Right atrium auricular region (tissue), 2 donors: ENCODE data around the gene FKBP2. TPM values are rescaled to one million over a fixed set of nuclear protein-coding genes. Genes with fewer than 3 reads are reported as not detected.
A peak's percentile ranks its signal among the peaks of the same experiment; 100 is the strongest.

Experiments
- DNase-seq: peaks from one replicate; pipeline ENCODE4 v3.0.0-alpha.2; 2019; ENCODE audit warnings: low spot score
- H3K27ac ChIP-seq, 2 donors: fragments of 200-600 bp; sonication (generic); 1 replicate in 1 of 2; 2 replicates in 1 of 2; pipeline ENCODE4 v1.5.1; 2016 to 2019
- H3K27me3 ChIP-seq, 2 donors: fragments of 200-600 bp; sonication (generic); one replicate each; pipeline versions ENCODE4 v1.5.1 to v1.6.0; 2017 to 2019
- H3K36me3 ChIP-seq: fragments of 200-600 bp; sonication (generic); one replicate; pipeline ENCODE4 v1.5.1; 2016
- H3K4me1 ChIP-seq, 2 donors: fragments of 200-600 bp; sonication (generic); one replicate each; pipeline versions ENCODE4 v1.5.1 to v1.6.0; 2017 to 2019
- H3K4me3 ChIP-seq, 2 donors: fragments of 200-600 bp; sonication (generic); 1 replicate in 1 of 2; 2 replicates in 1 of 2; pipeline ENCODE4 v1.5.1; 2017 to 2019; ENCODE audit warnings: mild to moderate bottlenecking in 1 of 2, moderate library complexity in 1 of 2
- H3K9me3 ChIP-seq, 2 donors: fragments of 200-600 bp; sonication (generic); one replicate each; pipeline ENCODE4 v1.5.1; 2019
- total RNA-seq, 2 donors: library from RNA; depleted of rRNA; stranded (reverse); fragments of >200 nt; gene quantifications; one replicate each; pipeline ENCODE4 v1.1.0, GENCODE V29; 2016
- TF ChIP-seq, protein P1 (sequence below), 2 donors: fragments of 200-600 bp; sonication (generic); IDR thresholded peaks; one replicate each; pipeline ENCODE4 v1.5.1; 2019; ENCODE audit warnings: antibody characterized with exemption in 2 of 2

FKBP2 gene
- total RNA-seq, 2 donors from 2014 or later, result 59.1 to 83.4 TPM

DNA sequence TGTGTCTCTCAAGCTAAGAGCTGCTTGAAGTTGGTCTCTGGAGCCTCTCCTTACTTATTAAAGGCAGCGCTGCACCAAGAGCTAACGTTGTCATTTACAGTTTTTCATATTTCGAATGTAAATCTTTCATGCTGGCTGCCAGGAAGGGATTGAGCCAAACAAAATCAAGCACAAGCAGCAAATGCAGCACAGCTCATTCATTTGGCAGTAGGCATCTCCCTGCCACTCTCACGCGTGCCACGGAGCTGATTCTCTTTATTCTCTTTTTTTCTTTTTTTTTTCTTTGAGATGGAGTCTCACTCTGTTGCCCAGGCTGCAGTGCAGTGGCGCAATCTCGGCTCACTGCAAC, 8.0 kb upstream of the FKBP2 start:
- TF ChIP-seq, protein P1, sequence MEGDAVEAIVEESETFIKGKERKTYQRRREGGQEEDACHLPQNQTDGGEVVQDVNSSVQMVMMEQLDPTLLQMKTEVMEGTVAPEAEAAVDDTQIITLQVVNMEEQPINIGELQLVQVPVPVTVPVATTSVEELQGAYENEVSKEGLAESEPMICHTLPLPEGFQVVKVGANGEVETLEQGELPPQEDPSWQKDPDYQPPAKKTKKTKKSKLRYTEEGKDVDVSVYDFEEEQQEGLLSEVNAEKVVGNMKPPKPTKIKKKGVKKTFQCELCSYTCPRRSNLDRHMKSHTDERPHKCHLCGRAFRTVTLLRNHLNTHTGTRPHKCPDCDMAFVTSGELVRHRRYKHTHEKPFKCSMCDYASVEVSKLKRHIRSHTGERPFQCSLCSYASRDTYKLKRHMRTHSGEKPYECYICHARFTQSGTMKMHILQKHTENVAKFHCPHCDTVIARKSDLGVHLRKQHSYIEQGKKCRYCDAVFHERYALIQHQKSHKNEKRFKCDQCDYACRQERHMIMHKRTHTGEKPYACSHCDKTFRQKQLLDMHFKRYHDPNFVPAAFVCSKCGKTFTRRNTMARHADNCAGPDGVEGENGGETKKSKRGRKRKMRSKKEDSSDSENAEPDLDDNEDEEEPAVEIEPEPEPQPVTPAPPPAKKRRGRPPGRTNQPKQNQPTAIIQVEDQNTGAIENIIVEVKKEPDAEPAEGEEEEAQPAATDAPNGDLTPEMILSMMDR (IDR thresholded peaks at IDR 0.05), result no peak
- no peak for DNase-seq
- Histone ChIP-seq H3K4me1 (peaks cover 0 to 76% of the 10 kb centered on the region in 2 donors), H3K27ac (no peak overlapping the region), H3K36me3 (peaks cover 6% of the 10 kb centered on the region), H3K9me3 (no peaks in the 10 kb centered on the region), H3K27me3 (no peaks in the 10 kb centered on the region), H3K4me3 (no peak overlapping the region)

GRCh38 chr11:64233913-64234586, 6.8 kb upstream of the FKBP2 start, which contains the start of gene VEGFB:
Gene VEGFB (plus strand): TSS chr11:64234584. CDS start chr11:64234834, 250 bp downstream.
- no peak for DNase-seq
- Histone ChIP-seq H3K4me3 (peak within 1 kb of the TSS; percentile 69 to 75), H3K27ac (peak within 1 kb of the TSS; percentile 89 to 90), H3K27me3 (no peaks in the 10 kb centered on the region), H3K4me1 (peaks cover 0 to 73% of the 10 kb centered on the region in 2 donors), H3K9me3 (no peaks in the 10 kb centered on the region), H3K36me3 (peaks cover 6% of the 10 kb centered on the region)
- TF ChIP-seq, protein P1 (IDR thresholded peaks at IDR 0.05), result no peak

DNA sequence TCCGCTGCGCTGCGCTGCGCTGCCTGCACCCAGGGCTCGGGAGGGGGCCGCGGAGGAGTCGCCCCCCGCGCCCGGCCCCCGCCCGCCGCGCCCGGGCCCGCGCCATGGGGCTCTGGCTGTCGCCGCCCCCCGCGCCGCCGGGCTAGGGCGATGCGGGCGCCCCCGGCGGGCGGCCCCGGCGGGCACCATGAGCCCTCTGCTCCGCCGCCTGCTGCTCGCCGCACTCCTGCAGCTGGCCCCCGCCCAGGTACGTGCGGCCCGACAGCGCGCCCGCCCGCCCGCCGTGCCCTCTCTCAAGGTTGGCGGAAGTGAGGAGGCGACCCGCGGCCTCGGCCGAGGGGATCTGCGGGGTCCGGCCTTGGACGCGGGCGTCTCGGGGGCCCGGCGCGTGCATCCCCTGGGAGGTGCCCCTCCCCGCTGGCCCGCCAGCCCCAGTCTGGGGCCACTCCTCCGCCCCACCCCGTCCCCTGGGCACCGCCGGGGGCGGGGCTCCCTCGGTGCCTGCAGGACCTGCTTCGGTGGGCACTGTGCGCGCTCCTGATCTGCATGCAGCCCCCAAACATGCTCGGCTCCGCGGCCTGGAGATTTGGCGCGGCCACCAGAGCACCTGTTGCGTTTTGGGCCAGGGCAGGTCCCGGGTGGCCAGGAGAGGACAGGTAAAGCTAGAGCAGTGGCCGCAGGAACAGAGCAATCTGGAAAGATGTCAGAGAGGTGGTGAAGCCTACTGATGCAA, 6.1 kb upstream of the FKBP2 start:
- no peak for DNase-seq
- peak overlapping the region; percentile 69 to 75 for H3K4me3 ChIP-seq
- H3K27ac ChIP-seq, result peak overlapping the region; percentile 89 to 90
- TF ChIP-seq, protein P1 (IDR thresholded peaks at IDR 0.05), result no peak
- H3K27me3 ChIP-seq, result no peaks in the 10 kb centered on the region
- H3K9me3 ChIP-seq, result no peaks in the 10 kb centered on the region
- peaks cover 0 to 67% of the 10 kb centered on the region in 2 donors for H3K4me1 ChIP-seq
- H3K36me3 ChIP-seq, result peaks cover 6% of the 10 kb centered on the region

DNA sequence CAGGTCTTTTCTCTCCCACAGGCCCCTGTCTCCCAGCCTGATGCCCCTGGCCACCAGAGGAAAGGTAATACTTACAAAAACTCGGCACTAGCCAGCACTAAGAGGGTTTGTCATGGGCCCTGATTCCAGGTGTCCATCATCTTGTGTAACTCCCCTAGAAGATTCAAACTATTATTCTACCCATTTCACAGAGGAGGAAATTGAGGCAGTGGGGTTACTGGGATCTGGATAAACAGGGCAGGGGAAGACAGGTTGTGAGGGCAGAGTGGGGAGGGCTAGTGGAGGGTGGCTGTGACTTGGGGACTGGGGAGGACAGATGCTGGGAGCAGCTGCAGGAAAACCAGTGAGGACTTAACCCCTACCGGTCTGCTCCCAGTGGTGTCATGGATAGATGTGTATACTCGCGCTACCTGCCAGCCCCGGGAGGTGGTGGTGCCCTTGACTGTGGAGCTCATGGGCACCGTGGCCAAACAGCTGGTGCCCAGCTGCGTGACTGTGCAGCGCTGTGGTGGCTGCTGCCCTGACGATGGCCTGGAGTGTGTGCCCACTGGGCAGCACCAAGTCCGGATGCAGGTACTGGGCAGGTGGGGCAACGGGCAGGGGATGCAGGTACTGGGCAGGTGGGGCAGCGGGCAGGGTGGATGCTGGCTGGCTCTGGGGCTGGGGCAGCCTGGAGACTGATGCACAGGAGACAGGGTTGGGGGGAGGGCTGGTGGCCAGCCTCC, 5.3 kb upstream of the FKBP2 start:
- DNase-seq, result no peak
- peaks cover 6% of the 10 kb centered on the region for H3K36me3 ChIP-seq
- TF ChIP-seq, protein P1 (IDR thresholded peaks at IDR 0.05), result no peak
- H3K27me3 ChIP-seq, result no peaks in the 10 kb centered on the region
- H3K4me3 ChIP-seq, result peak overlapping the region; percentile 69 to 75
- peaks cover 0 to 71% of the 10 kb centered on the region in 2 donors for H3K4me1 ChIP-seq
- peak overlapping the region; percentile 89 to 90 for H3K27ac ChIP-seq
- H3K9me3 ChIP-seq, result no peaks in the 10 kb centered on the region

DNA sequence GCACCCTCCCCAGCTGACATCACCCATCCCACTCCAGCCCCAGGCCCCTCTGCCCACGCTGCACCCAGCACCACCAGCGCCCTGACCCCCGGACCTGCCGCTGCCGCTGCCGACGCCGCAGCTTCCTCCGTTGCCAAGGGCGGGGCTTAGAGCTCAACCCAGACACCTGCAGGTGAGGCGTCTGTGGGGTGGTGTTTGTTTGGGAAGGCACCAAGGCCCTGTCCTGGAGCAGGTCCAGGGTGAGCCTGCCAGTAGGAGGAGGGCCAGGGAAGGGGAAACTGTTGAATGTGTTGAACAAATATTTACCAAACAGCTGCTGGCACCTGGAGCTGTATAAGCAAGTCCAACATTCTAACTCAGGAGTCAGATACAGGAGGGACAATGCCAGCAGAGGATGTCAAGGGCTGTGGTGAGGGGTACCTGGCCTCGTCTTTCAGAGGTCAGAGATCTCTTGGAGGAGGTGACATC, 3.4 kb upstream of the FKBP2 start:
- no peak overlapping the region for H3K4me3 ChIP-seq
- peak overlapping the region; percentile 8 to 39 for H3K27ac ChIP-seq
- peaks cover 6% of the 10 kb centered on the region for H3K36me3 ChIP-seq
- H3K9me3 ChIP-seq, result no peaks in the 10 kb centered on the region
- TF ChIP-seq, protein P1 (IDR thresholded peaks at IDR 0.05), result no peak
- no peaks in the 10 kb centered on the region for H3K27me3 ChIP-seq
- H3K4me1 ChIP-seq, result peaks cover 0 to 61% of the 10 kb centered on the region in 2 donors
- no peak for DNase-seq
